GM18508 (cell line): ENCODE data around the gene FAM111A.
"Not testable (repeated sequence)": the region's sequence is repeated elsewhere in the genome, so short reads cannot be mapped to it uniquely, and the experiment has no call there.

ENCODE experiments used
- ATAC-seq: cut with Tn5 transposase; IDR thresholded peaks from one replicate; pipeline ENCODE4 v1.9.1; 2021; ENCODE audit warnings: moderate number of reproducible peaks; ENCODE audit not compliant: insufficient read depth, unreplicated experiment

Gene FAM111A, protein sequence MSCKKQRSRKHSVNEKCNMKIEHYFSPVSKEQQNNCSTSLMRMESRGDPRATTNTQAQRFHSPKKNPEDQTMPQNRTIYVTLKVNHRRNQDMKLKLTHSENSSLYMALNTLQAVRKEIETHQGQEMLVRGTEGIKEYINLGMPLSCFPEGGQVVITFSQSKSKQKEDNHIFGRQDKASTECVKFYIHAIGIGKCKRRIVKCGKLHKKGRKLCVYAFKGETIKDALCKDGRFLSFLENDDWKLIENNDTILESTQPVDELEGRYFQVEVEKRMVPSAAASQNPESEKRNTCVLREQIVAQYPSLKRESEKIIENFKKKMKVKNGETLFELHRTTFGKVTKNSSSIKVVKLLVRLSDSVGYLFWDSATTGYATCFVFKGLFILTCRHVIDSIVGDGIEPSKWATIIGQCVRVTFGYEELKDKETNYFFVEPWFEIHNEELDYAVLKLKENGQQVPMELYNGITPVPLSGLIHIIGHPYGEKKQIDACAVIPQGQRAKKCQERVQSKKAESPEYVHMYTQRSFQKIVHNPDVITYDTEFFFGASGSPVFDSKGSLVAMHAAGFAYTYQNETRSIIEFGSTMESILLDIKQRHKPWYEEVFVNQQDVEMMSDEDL

GRCh38 chr11:59142530-59143507 lies at the start of gene FAM111A:
Gene FAM111A, plus strand, starts transcription at chr11:59142856. Its CDS starts 6,017 bp downstream, at chr11:59148873.
- peak; percentile 38 for ATAC-seq

GRCh38 chr11:59093576-59093975 lies 49.1 kb upstream of the FAM111A start:
- not testable (repeated sequence) for ATAC-seq

DNA sequence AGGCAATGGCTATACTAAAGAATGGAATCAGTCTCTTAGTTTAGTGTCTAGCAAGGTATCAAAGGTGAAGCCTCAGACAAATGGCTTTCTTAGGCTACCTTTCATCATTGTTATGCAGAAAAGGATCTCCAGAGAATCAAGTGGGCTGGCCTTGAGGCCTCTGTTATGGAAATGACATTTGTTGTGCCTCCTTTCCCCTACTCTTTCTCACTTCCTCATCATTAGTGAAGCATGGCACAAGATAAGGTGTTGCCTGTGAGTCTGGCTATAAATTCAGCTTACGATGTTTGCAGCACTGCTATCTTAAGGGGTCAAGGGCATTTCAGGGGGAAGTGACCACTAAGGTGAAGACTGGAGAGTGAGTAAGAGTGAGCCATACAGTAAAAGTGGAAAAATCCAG lies 47.4 kb upstream of the FAM111A start:
- peak; percentile 79 for ATAC-seq

DNA sequence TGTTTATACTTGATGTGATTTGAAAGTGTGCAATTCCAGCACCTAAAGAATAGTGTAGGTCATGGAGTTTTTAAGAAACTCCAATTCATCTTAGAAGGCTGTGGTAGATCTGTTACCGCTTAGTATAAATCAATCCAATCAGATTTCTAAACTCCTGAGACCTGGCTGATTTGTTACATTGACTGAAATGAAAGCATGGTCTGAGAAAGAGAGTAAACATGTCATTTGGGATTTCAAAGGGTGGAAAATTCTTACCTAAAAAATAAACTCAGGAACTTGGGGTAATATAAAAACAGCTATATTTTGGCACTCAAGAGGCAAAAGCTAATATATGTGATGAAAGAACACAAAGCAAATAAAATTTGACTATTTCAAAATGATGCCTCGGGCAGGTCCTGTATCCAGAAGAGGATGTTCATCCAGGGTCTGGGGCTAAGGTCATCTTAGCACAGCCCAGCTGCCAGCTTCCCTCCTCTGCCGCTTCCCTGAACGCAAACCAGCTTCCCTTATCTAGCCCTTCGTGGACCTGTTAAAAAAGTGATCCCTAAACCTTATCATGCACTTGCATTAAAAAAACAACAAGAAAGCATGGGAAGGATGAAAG lies 46.6 kb upstream of the FAM111A start:
- not testable (repeated sequence) for ATAC-seq

DNA sequence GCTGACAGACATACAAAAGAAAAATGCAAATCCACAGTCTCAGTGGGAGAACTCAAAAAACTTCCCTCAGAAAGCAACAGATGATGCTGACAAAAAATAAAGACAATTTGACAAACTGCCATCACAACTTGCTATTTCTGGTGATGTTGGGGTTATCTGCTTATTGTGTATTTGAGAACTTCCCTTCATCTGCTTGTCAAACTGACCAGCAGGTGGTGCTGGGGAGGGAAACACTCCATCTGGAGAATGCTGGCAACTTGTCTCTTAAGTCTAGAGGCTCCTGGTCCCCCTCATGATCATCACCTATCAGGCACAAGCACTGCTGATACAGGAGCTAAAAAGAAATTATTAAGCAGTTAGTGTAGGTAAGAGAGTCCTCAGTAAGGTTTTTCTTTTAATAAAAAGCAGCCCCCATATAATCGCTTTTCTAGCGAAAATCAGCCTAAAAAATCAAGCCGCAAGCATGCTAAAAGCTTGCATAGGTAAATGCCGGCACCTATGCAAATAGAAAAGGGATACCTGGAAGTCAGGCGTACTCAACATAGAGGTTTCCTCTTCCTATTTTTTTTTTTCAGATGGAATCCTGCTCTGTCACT lies 45.4 kb upstream of the FAM111A start:
- ATAC-seq = no peak

GRCh38 chr11:59097938-59098337 lies 44.7 kb upstream of the FAM111A start:
- not testable (repeated sequence) for ATAC-seq

DNA sequence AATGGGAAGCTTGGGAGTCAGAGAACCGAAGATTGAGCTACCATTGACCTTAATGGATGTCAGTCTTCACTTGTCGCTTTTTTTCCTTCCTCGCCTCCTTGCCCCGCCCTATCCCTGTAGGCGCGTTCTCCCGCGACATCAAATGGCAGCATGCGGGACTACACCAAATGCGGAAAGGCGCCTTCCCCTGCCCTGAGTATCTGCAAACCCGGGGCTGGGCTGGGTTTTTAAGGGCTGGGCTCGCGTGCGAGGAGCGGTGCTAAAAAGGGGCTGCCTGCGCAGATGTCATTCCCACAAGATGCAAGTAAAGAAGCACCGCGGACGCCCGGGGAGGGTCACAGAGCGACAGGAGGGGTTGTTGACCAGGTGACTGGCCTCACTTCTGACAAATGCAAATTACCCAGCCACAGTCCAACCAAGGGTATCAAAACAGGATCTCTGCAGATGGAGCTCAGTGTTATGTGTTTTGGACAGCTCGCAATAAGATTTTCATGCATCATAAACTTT lies 40.3 kb upstream of the FAM111A start:
- peak; percentile 53 for ATAC-seq

DNA sequence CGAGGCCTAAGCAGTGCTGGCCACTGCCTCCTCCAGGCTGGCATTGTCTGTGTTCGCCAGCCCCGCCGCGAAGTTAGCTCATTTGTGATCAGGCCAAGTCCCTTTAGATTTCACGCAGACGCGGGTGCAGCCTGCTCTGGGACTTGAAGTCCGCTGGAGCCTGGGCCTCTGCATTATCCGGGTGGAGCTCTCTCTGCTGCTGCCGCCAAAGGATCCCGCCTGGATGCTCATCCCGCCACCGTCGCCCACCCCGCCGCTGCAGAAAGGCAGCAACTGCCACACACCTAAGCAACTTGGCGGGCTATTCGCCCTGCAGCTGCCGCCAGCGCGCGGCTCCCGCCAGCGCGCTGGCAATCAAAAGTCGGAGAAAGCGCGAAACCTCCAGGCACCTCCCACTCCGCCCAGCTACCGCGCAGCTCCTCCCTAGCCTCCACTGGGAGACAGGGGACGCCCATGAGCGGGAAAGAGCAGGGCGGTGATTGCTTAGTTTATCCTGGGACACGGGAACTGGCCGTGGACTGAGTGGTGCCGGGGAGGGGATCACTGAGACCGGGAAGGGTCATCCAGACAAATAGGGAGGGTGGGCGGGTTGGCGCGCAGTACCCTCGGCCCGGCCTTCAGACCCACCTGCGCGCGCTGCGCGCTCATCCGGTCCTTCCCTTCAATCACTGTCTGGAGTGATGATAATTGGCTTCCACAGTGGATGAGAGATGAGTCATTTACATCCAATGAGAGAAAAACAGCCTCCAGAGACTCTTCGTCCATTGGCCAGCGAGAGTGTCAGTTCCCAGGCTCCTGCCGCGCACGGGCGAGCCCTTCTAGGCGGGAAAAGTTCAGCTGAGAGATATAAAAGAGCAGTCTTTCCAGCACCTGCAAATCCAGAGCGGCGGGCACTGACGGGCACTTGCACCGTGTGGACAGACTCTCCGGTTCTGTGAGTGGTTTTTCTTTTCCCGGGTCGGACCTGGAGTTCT lies 36.0 kb upstream of the FAM111A start, which contains the start of gene FAM111B:
Gene FAM111B (plus strand): TSS at position 875 of the 974 bp plus-strand sequence. CDS start 2,389 bp downstream, outside the sequence.
- ATAC-seq = peak; percentile 57

DNA sequence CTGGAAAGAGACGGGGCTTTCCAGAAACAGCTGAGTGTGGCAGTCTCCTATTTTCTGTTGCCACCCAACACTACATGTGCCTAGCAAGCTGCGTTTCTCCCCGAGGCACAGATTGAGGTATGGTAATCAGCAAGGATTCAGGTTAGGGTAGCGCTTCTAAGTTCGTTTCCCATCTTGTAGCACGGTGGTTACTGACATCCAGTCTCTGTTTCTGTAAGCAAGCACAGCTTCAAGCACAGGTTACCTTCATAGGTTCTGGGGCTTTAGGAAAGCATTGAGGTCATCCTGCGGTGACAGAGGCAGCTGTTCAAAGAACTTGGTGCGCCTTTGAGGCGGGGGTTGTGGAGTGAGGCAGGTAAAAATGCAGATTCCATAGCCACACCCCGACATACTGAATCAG lies 34.9 kb upstream of the FAM111A start:
- ATAC-seq = not testable (repeated sequence)

GRCh38 chr11:59112494-59112893 lies 30.2 kb upstream of the FAM111A start:
- no peak for ATAC-seq

DNA sequence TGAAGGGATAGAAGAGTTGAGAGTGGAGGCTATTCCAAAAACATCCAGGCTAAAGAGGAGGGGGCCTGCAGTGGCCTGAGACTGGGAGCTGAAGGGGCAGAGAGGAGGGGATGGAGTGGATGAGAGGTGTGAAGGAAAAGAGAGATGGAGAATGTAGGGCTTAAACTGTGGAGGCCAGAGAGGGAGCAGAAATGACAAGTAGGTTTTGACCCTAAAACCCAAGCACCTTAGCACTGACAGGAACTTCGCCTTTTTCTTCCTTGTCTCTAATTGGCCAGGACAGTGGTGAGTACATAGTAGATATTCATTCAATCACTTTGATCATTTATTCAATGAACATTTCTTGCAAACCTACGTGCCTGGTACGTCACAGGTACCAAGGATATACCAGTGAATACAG lies 28.3 kb upstream of the FAM111A start:
- no peak for ATAC-seq

DNA sequence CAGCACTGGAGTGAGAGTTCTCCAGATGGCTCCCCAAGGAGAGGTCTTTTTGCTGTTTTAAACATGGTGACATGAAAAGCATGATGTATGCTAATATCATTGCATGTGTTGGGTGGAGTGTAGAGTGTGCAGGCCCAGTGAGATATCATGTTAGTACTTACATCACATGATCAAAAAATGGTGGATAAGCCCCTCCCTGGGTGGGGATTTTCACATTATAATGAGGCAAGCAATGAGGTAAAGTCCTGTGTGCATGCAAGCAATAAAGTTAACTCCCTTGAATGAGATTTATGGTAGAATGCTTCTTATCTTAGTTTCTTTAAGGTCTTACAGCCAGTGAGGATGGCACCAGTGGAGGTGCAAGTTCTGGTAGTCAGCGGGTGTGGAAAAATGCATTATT lies 27.1 kb upstream of the FAM111A start:
- ATAC-seq = no peak

DNA sequence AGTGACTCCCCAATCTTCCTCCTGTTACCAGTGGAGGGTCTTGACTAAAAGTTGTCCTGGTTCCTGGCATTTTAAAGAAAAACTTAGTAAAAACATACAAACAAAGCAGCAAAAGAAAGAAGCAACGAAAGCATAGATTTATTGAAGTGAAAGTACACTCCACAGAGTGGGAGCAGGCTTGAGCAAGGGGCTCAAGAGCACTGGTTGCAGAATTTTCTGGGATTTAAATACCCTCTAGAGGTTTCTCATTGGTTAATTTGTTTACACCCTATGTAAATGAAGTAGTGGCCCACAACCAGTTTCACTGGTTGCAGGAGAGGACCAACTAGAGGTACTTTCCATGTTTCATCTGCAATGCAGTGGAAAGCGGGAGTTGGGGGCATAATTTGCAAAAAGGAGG lies 24.9 kb upstream of the FAM111A start:
- ATAC-seq = no peak

DNA sequence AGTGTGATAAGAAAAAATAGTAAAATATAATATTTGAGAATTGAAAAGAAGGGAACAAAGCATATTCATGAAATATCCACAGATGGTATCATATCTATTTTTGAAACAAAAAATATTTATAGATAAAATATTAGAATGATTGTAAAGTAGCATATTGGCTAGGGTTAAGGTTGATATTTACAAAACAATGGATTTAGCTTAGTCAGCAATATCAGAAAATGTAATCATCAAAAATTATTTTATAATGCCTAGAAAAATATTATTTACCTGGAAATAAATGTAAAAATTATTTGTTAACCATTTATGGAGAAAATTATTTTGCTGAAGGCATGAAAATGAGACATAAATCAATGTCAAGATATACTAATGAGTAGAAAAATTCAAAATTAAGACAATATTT lies 22.8 kb upstream of the FAM111A start:
- no peak for ATAC-seq

DNA sequence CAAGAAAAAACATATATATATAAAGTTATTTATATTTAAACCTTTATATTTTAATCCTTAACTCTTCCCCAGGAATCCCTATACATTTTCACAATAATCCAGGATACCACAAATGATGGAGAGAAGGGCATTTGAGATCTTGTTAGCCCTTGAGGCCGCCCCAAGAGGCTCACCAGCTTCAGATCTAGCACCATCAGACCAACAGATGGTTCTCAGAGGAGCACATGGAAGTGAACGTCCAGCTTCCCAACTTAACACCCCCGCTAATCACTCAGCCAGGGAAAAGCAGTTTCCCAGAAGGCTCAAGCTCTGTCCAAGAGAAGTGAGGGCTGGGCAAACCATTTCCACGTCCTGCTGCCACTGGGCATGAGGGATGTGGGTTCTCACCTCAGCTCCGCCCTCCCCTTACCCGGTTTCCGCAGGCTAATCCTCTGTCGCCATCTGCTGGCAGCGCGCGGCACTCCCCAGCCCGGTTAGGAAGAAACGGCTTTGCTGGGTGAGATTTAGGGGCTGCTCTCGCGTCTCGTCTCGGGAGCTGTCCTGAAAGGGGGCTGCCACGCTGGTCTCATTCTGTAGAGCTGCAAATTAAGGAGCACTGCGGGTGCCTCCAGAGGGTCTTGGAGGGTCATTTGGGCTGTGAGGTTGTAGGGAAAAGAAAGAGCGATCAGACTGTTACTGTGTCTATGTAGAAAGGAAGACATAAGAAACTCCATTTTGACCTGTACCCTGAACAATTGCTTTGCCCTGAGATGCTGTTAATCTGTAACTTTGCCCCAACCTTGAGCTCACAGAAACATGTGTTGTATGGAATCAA lies 6.8 kb upstream of the FAM111A start:
- peak; percentile 80 for ATAC-seq

- ATAC-seq = not testable (repeated sequence)
These were observed 6.1 kb upstream of the FAM111A start for GRCh38 chr11:59136551-59136950.

- ATAC-seq = no peak
These were observed 5.5 kb upstream of the FAM111A start for GRCh38 chr11:59137190-59137589.

DNA sequence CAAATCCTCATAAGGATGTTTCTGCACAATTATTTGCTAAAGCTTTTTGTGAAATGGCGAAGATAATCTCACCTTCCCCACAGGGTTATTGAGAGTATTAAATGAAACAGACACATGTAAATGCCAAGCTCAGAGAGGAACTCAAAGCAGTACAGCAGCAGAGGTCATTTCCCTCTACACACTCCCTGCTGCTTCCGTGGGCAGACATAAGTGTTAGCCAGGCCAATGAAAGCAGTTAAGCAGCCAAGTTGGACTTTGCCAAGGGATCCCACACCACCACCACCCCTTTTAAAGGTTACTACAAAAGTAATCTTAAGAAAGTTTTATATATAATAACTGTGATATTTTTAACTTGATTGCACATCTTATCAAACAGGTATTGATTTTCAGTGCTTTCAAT lies 4.0 kb upstream of the FAM111A start:
- no peak for ATAC-seq
